MM.1S (cell line): ENCODE results near the gene NLRP6.

ENCODE experiments used
- DNase-seq: peaks from one replicate; pipeline ENCODE4 v3.0.0-alpha.2; 2015
- H2AFZ ChIP-seq: fragments of 300-600 bp; sonication (generic); 2 replicates; pipeline ENCODE4 v1.6.0; 2016; ENCODE audit warnings: antibody characterized with exemption, low read length
- H3F3A ChIP-seq: fragments of 300-600 bp; sonication (generic); 2 replicates; pipeline ENCODE4 v1.6.1; 2016; ENCODE audit warnings: mild to moderate bottlenecking, antibody characterized with exemption, low read length, moderate library complexity, mixed read lengths; ENCODE audit not compliant: insufficient read depth
- H3K27ac ChIP-seq: fragments of 300-600 bp; sonication (generic); 2 replicates; pipeline ENCODE4 v1.5.1; 2016; ENCODE audit warnings: mild to moderate bottlenecking, low read length
- H3K27me3 ChIP-seq: fragments of 300-600 bp; sonication (generic); replicated peaks from 2 replicates; pipeline ENCODE4 v1.6.0; 2016; ENCODE audit warnings: low read length; ENCODE audit not compliant: insufficient read depth
- H3K36me3 ChIP-seq: fragments of 300-600 bp; sonication (generic); replicated peaks from 2 replicates; pipeline ENCODE4 v1.6.1; 2016; ENCODE audit warnings: mild to moderate bottlenecking, low read length, mixed read lengths; ENCODE audit not compliant: insufficient read depth
- H3K4me1 ChIP-seq: fragments of 300-600 bp; sonication (generic); 2 replicates; pipeline ENCODE4 v1.6.1; 2016; ENCODE audit warnings: low read length, mixed read lengths
- H3K4me2 ChIP-seq: fragments of 300-600 bp; sonication (generic); 2 replicates; pipeline ENCODE4 v1.6.0; 2016; ENCODE audit warnings: low read depth, low read length
- H3K4me3 ChIP-seq: fragments of 300-600 bp; sonication (generic); 2 replicates; pipeline ENCODE4 v1.5.1; 2016; ENCODE audit warnings: low read length, mixed read lengths
- H3K79me2 ChIP-seq: fragments of 300-600 bp; sonication (generic); 2 replicates; pipeline ENCODE4 v1.6.1; 2016; ENCODE audit warnings: mixed run types, low read length, mixed read lengths
- H3K9ac ChIP-seq: fragments of 300-600 bp; sonication (generic); 2 replicates; pipeline ENCODE4 v1.6.1; 2016; ENCODE audit warnings: low read length, mixed read lengths
- H3K9me2 ChIP-seq: fragments of 300-600 bp; sonication (generic); replicated peaks from 2 replicates; pipeline ENCODE4 v1.6.1; 2016; ENCODE audit warnings: mild to moderate bottlenecking, low read length, mixed read lengths; ENCODE audit not compliant: insufficient read depth
- H3K9me3 ChIP-seq: fragments of 300-600 bp; sonication (generic); replicated peaks from 2 replicates; pipeline ENCODE4 v1.6.1; 2016; ENCODE audit warnings: mild to moderate bottlenecking, low read length, mixed read lengths; ENCODE audit not compliant: insufficient read depth
- H4K20me1 ChIP-seq: fragments of 300-600 bp; sonication (generic); 2 replicates; pipeline ENCODE4 v1.6.1; 2016; ENCODE audit warnings: mild to moderate bottlenecking, low read length, moderate library complexity, mixed read lengths; ENCODE audit not compliant: insufficient read depth
- EZH2 ChIP-seq: fragments of 300-600 bp; sonication (generic); optimal IDR thresholded peaks from 2 replicates; pipeline ENCODE3; 2017; ENCODE audit warnings: low read depth, mild to moderate bottlenecking, antibody characterized with exemption, low read length, mixed read lengths
- EZH2phosphoT487 ChIP-seq: fragments of 300-600 bp; sonication (generic); IDR thresholded peaks from 2 replicates; pipeline ENCODE4 v1.6.1; 2018; ENCODE audit warnings: antibody characterized with exemption, low read length
- TF ChIP-seq, protein P1 (sequence below): fragments of 300-600 bp; sonication (generic); IDR thresholded peaks from 2 replicates; pipeline ENCODE4 v1.5.1; 2016; ENCODE audit warnings: antibody characterized with exemption, low read length, mixed read lengths

The NLRP6 gene

DNA sequence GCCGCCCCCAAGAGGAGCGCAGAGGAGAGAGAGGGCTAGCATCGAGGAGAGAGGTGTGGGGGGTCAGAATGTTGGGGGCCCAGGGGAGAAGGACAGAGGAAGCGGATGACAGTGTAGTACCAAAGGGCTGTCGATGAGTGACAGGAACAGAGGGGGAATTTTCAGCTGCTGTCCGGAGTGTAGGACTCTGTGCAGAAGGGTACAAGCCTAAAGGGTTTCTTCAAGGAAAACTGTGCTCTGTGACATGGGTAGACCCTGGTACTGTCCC is 5.3 kb upstream of the NLRP6 start:
- DNase-seq: no peak
- no peak overlapping the region for H3K4me3 ChIP-seq

DNA sequence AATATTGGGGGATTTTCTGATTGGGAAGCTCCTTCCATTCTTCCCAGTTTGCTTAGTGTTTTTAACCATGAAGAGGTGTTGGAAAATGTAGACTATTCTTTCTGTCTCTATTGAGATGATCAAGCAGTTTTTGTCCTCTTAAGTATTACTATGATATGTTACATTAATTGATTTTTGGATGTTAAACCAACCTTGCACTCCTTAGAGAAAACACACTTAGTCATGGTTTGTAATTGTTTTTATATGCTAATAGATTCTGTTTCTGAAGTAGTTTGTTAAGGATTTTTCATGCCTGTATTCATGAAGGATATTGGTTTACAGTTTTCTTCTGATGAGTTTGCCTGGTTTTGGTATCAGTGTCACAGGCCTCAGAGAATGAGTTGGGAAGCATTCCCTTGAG is 2.0 kb upstream of the NLRP6 start:
- Histone ChIP-seq H3K27ac (no peak overlapping the region), H4K20me1 (no peaks in the 10 kb centered on the region), H2AFZ (no peak overlapping the region), H3K4me1 (no peaks in the 10 kb centered on the region), H3K79me2 (no peaks in the 10 kb centered on the region), H3K9me3 (no peaks in the 10 kb centered on the region), H3K27me3 (peaks cover 7% of the 10 kb centered on the region; the same call in 1 of the 2 replicates), H3K4me2 (no peak overlapping the region), H3K4me3 (no peak overlapping the region), H3K36me3 (no peaks in the 10 kb centered on the region), H3K9me2 (no peaks in the 10 kb centered on the region), H3F3A (no peaks in the 10 kb centered on the region), H3K9ac (no peak overlapping the region)
- TF ChIP-seq, protein P1, sequence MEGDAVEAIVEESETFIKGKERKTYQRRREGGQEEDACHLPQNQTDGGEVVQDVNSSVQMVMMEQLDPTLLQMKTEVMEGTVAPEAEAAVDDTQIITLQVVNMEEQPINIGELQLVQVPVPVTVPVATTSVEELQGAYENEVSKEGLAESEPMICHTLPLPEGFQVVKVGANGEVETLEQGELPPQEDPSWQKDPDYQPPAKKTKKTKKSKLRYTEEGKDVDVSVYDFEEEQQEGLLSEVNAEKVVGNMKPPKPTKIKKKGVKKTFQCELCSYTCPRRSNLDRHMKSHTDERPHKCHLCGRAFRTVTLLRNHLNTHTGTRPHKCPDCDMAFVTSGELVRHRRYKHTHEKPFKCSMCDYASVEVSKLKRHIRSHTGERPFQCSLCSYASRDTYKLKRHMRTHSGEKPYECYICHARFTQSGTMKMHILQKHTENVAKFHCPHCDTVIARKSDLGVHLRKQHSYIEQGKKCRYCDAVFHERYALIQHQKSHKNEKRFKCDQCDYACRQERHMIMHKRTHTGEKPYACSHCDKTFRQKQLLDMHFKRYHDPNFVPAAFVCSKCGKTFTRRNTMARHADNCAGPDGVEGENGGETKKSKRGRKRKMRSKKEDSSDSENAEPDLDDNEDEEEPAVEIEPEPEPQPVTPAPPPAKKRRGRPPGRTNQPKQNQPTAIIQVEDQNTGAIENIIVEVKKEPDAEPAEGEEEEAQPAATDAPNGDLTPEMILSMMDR: no peak
- DNase-seq: no peak

More for the DNA sequence above, 5.3 kb upstream of the NLRP6 start:
- peaks cover 22% of the 10 kb centered on the region for H3F3A ChIP-seq
- no peaks in the 10 kb centered on the region for H3K36me3 ChIP-seq
- H3K4me1 ChIP-seq: peaks cover 6% of the 10 kb centered on the region; the same call in 1 of the 2 replicates
- H3K9ac ChIP-seq: no peak overlapping the region
- H3K9me3 ChIP-seq: no peaks in the 10 kb centered on the region
- no peaks in the 10 kb centered on the region for H4K20me1 ChIP-seq
- no peaks in the 10 kb centered on the region for H3K9me2 ChIP-seq
- peaks cover 6% of the 10 kb centered on the region; the same call in 1 of the 2 replicates for H3K79me2 ChIP-seq
- no peak overlapping the region for H3K4me2 ChIP-seq
- H3K27me3 ChIP-seq: no peaks in the 10 kb centered on the region
- H3K27ac ChIP-seq: no peak overlapping the region
- no peak overlapping the region for H2AFZ ChIP-seq
- TF ChIP-seq, protein P1: no peak

DNA sequence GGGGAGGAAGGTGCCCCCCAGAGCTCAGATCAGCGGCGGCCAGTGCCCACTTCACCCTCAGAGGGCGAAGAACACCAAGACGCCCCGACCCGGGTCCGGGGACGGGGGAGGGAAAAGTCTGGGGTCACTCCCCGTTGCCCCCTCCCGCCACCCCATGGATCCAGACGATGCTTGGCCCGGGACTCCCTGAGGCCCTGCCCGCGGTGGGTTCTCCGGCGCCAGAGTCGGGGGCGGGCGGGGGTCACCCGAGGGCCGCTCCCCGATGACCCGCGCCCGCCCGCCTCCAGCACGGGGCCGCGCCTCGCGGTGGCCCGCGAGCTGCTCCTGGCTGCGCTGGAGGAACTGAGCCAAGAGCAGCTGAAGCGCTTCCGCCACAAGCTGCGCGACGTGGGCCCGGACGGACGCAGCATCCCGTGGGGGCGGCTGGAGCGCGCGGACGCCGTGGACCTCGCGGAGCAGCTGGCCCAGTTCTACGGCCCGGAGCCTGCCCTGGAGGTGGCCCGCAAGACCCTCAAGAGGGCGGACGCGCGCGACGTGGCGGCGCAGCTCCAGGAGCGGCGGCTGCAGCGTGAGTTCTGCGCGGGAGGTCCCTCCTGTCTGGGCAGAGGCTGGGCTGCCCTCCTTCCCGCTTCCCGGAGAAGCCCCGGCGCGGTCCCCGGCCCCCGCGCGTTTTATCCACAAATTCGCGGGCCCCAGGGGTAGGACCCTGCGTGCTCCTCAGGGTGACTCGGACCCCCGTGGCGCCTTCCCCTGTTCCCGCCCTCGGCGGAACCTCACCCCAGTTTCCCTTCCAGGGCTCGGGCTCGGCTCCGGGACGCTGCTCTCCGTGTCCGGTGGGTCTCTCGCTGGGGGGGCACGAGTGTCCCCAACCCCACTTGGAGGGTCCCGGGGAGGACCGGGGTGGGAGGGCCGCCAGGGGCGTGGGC is 1.1 kb downstream of the NLRP6 start:
- no peaks in the 10 kb centered on the region for H4K20me1 ChIP-seq
- DNase-seq: no peak
- H3K4me2 ChIP-seq: no peak overlapping the region
- H3K36me3 ChIP-seq: no peaks in the 10 kb centered on the region
- no peak overlapping the region for H3K9ac ChIP-seq
- H3K9me3 ChIP-seq: no peaks in the 10 kb centered on the region
- H3K79me2 ChIP-seq: no peaks in the 10 kb centered on the region
- H2AFZ ChIP-seq: no peak overlapping the region
- no peak for TF ChIP-seq EZH2phosphoT487
- TF ChIP-seq, protein P1: no peak
- TF ChIP-seq EZH2: no peak
- H3K9me2 ChIP-seq: no peaks in the 10 kb centered on the region
- H3K27me3 ChIP-seq: peaks cover 31% of the 10 kb centered on the region
- H3K27ac ChIP-seq: no peak overlapping the region
- H3K4me3 ChIP-seq: no peak overlapping the region
- H3K4me1 ChIP-seq: no peaks in the 10 kb centered on the region
- no peaks in the 10 kb centered on the region for H3F3A ChIP-seq
